ENCODE results near the gene METAP2.
A peak's percentile ranks its signal among the peaks of the same experiment; 100 is the strongest.

Gene METAP2

DNA sequence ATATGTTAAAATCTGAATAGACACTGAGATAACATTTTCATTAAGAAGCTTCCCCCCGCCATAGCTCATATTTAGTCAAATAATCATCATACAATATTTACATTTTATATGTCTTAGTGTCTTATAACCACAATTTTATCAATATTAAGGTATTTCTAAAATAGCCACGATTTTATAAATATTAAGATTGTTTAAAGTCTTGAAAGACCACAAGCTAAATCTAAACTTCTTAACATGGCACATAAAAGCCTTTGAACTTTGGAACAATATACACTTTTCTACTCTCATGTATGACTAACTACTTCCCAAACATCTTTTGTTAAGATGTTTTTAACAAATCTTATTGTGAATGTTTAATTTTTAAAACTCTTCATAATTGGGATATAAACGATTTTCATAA lies 70.8 kb downstream of the METAP2 start:
- no peak overlapping the region for H3K4me3 ChIP-seq (ENCODE audit: low read depth, low read length)
- CTCF ChIA-PET: interaction anchor here (1.0 to 3.2 kb wide), 2 partner anchors 11 to 30 kb away, joined by 4 to 23 read pairs; no protein-coding TSS in a partner anchor
- no peak for DNase-seq (ENCODE audit: low read depth, low spot score)
- TF ChIP-seq CTCF (IDR thresholded peaks at IDR 0.05; ENCODE audit: insufficient read depth, low read length, missing control alignments): no peak
- POLR2A ChIA-PET: no interaction called here

DNA sequence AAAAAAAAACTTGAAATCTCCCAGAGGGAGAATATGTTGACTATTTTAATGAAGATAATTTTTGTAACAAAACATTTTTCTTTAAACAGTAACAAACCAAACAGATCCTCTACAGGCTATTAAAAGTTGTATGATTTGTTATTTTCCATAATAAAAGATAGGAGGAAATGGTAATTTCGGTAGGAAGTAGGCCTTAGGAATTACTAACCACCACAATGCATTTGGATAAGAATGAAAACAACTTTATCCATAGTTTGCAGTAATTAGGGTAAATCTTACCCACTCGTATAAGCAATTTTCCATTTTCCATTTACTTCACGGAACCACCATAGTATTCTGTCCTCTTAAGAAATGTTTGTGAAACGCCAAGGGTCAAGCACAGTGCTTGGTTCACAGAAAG lies 71.4 kb downstream of the METAP2 start:
- POLR2A ChIA-PET: no interaction called here
- no peak overlapping the region for H3K4me3 ChIP-seq (ENCODE audit: low read depth, low read length)
- no peak for DNase-seq (ENCODE audit: low read depth, low spot score)
- CTCF ChIA-PET: interaction anchor here (3.2 kb wide), 1 partner anchor 11 kb away, joined by 23 read pairs; no protein-coding TSS in a partner anchor
- TF ChIP-seq CTCF (IDR thresholded peaks at IDR 0.05; ENCODE audit: insufficient read depth, low read length, missing control alignments): no peak

- DNase-seq (ENCODE audit: low read depth, low spot score): no peak
- CTCF ChIA-PET: no interaction called here
- POLR2A ChIA-PET: no interaction called here
- H3K4me3 ChIP-seq (ENCODE audit: low read depth, low read length): no peak overlapping the region
- TF ChIP-seq CTCF (IDR thresholded peaks at IDR 0.05; ENCODE audit: insufficient read depth, low read length, missing control alignments): no peak
Measured at GRCh38 chr12:95545731-95546490, 72.0 kb downstream of the METAP2 start.

GRCh38 chr12:95546491-95546813 lies 72.5 kb downstream of the METAP2 start:
- ChIA-PET CTCF (interaction anchor here (1.9 to 2.0 kb wide), 2 partner anchors 11 to 30 kb away, joined by 4 to 11 read pairs; no protein-coding TSS in a partner anchor), POLR2A (interaction anchor here (0.6 kb wide), 1 partner anchor 12 kb away, joined by 3 read pairs; no protein-coding TSS in a partner anchor)
- H3K4me3 ChIP-seq (ENCODE audit: low read depth, low read length): no peak overlapping the region
- no peak for DNase-seq (ENCODE audit: low read depth, low spot score)
- no peak for TF ChIP-seq CTCF (IDR thresholded peaks at IDR 0.05; ENCODE audit: insufficient read depth, low read length, missing control alignments)

DNA sequence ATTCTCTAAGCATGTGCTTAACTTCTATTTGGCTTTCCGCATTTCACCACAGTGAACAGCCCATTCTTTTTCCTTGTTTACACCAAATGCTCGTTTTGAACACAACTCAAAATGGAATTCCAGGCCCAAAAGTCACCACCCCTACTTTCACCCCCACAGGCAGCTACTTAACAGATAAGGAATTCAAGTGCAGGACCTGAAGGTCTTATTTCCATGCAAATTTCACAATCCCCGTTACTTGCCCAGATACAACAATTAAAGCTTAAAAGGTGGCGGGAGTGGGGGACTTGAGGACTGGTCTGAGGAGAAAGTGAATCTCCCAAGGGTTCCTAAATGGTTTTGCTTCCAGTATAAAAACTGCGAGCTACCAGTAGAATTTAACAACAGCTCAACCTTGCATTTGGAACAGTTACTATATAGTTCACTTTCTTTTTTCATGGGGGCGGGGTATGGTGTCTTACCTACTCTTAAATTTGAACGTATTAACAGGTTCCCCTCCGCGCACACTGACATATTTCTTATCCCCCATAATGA lies 73.6 kb downstream of the METAP2 start:
- DNase-seq (ENCODE audit: low read depth, low spot score): no peak
- peak overlapping the region; percentile 56 for H3K4me3 ChIP-seq (ENCODE audit: low read depth, low read length)
- no peak for TF ChIP-seq CTCF (IDR thresholded peaks at IDR 0.05; ENCODE audit: insufficient read depth, low read length, missing control alignments)
- POLR2A ChIA-PET: interaction anchor here (0.5 kb wide), 1 partner anchor 139 kb away, joined by 4 read pairs; no protein-coding TSS in a partner anchor
- CTCF ChIA-PET: interaction anchor here (1.0 to 2.0 kb wide), 5 partner anchors 9 to 31 kb away, joined by 3 to 11 read pairs (median 4); no protein-coding TSS in a partner anchor

- no peak for TF ChIP-seq CTCF (IDR thresholded peaks at IDR 0.05; ENCODE audit: insufficient read depth, low read length, missing control alignments)
- H3K4me3 ChIP-seq (ENCODE audit: low read depth, low read length): peak overlapping the region; percentile 56
- no peak for DNase-seq (ENCODE audit: low read depth, low spot score)
- ChIA-PET CTCF (interaction anchor here (1.0 to 2.0 kb wide), 5 partner anchors 9 to 31 kb away, joined by 3 to 11 read pairs (median 4); no protein-coding TSS in a partner anchor), POLR2A (no interaction called here)
Measured at GRCh38 chr12:95548056-95548538, 74.1 kb downstream of the METAP2 start.

All from AG04449 (cell line).